Amniotic epithelial cell (primary cell): ENCODE data around the gene HSPA1A.
"Not testable (repeated sequence)": the region's sequence is repeated elsewhere in the genome, so short reads cannot be mapped to it uniquely, and the experiment has no call there.

Source experiments
- DNase-seq: peaks from one replicate; pipeline ENCODE4 v3.0.0-alpha.2; 2010; ENCODE audit warnings: low read depth

Gene HSPA1A

GRCh38 chr6:31781244-31782125, 33.9 kb upstream of the HSPA1A start:
- no peak for DNase-seq

- no peak for DNase-seq
Observed at GRCh38 chr6:31782126-31782855, 33.1 kb upstream of the HSPA1A start.

- DNase-seq = no peak
Observed at GRCh38 chr6:31784098-31784925, 31.0 kb upstream of the HSPA1A start.

GRCh38 chr6:31785475-31785874, 29.9 kb upstream of the HSPA1A start:
- no peak for DNase-seq

GRCh38 chr6:31791324-31792089, 23.8 kb upstream of the HSPA1A start:
- DNase-seq = no peak

- no peak for DNase-seq
Observed at GRCh38 chr6:31792090-31792374, 23.3 kb upstream of the HSPA1A start.

- peak; percentile 33 for DNase-seq
Observed at GRCh38 chr6:31792761-31793171, 22.6 kb upstream of the HSPA1A start.

GRCh38 chr6:31793927-31794245, 21.5 kb upstream of the HSPA1A start:
- DNase-seq = not testable (repeated sequence)

DNA sequence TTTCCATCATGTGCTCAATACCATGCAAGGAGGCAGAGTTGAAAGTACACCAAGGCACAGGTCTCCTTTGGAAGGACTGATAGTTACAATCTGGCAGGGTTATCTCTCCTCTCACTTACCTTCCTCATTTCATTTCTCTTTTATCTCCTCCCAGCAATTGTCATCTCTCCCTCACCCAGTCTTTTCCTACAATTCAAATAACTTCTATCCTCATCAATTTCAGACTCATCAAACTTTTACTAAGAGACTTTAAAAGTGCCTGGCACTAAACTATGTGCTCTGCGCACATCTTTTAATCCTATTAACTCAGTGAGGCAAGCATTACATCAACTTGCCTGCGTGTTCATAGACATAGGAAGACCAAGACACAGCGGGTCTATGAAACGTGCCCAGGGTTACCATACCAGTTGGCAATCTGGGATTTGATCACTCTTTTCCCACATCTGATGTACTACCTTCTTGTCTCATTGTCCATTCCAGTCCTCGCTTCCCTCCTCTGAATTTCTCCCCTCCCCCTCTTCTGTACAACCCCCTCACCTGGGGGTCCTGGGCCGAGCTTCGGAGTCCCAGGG, 21.0 kb upstream of the HSPA1A start:
- DNase-seq = peak; percentile 52

DNA sequence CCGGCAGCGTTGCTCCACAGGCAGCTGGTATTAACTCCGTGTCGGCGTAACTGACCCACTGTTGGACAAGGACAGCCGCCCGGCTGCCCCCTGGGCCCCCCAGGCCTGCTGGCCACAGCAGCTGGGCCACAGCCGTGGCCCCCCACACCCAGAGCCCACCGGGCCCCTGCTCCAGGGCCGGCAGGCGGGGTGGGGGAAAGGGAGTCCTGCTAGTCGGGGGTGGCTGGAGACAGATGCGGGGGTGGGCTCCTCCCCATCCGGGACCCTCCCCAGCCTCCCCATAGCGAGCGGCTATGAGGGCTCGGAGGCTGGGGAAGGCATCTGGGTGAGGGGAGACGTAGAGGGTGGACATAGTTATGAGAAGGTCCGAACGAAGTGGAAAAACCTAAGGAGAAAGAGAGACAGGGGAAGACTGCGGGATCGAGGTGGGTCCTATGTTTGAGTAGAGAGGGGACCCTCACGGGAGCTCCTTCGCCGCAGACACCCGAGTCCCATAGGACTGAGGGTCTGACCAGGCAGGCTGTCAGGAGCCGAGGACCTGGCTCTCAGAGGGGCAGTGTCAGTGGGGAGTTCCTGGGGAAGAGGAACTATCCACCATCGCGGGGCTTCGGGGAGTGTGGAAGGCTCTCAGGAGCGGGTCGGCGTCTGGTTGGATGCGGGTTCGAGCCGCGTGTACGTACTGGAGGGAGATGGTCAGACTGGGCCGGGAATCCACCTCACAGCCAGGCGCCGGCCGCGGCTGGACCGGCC, 20.3 kb upstream of the HSPA1A start:
- no peak for DNase-seq

DNA sequence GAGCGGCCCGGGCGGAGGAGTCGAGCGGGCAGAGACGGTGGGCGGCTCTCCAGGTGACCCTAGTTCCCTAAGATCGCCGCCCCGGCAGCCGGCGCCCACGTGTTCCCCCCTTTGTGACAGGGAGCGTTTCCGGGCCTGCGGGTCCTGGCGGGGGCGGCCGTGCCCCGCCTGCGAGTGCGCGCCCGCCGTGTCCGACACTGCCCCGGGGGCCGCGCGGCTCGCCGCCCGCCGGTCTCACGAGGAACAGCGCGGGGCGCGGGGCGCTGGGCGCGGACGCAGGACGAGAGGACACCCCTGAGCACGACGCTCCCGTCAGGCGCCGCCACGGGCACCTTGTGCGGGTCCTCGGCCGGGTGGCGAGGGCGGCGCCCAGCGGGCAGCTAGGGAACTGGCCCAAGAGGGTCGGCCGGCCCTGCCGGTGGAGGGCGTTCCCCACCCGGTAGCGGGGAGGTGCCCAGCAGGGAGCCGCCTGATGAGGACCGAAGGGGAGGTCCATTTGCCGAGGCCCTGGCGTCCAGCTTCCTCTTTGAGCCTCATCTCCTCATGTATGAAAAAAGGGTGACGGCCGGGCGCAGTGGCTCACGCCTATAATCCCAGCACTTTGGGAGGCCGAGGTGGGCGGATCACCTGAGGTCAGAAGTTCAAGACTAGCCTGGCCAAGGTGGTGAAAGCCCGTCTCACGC, 19.6 kb upstream of the HSPA1A start, which contains the start of gene VARS1:
VARS1 (minus strand) TSS at position 137 of the 683 bp plus-strand sequence. CDS start 535 bp downstream, outside the sequence.
- peak; percentile 87 for DNase-seq

GRCh38 chr6:31796993-31797385, 18.4 kb upstream of the HSPA1A start:
- no peak for DNase-seq

DNA sequence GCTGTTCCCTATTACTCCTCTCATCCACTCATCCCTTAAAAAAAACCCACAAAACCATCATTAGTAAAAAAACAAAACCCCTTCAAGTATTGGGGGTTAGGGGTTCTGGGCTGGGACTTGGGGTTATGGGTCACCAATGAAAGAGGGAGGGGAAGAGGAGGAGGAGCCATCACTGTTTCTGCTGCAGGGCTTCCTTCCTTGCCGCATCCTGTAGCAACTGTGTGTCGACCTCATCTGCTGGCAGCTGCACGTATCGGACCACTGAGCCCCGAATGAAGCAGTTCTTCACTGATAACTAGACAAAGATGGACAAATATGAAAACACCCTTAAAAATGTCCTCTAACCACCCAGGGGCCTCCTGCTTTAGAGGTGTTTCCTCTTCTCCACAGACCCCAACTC, 17.8 kb upstream of the HSPA1A start:
- no peak for DNase-seq

DNA sequence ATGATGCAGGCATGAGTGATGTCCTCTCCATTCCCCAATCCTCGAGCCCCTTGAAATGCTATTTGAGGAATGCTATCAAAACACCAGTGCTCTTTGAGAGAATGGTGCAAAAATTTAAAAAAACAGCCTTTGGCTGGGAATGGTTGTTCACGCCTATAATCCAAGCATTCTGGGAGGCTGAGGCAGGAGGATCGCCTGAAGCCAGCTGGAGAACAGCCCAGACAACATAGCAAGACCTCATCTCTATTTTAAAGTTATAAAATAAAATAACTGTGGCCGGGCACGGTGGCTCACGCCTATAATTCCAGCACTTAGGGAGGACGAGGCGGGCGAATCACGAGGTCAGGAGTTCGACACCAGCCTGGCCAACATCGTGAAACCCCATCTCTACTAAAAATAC, 15.6 kb upstream of the HSPA1A start:
- no peak for DNase-seq

DNA sequence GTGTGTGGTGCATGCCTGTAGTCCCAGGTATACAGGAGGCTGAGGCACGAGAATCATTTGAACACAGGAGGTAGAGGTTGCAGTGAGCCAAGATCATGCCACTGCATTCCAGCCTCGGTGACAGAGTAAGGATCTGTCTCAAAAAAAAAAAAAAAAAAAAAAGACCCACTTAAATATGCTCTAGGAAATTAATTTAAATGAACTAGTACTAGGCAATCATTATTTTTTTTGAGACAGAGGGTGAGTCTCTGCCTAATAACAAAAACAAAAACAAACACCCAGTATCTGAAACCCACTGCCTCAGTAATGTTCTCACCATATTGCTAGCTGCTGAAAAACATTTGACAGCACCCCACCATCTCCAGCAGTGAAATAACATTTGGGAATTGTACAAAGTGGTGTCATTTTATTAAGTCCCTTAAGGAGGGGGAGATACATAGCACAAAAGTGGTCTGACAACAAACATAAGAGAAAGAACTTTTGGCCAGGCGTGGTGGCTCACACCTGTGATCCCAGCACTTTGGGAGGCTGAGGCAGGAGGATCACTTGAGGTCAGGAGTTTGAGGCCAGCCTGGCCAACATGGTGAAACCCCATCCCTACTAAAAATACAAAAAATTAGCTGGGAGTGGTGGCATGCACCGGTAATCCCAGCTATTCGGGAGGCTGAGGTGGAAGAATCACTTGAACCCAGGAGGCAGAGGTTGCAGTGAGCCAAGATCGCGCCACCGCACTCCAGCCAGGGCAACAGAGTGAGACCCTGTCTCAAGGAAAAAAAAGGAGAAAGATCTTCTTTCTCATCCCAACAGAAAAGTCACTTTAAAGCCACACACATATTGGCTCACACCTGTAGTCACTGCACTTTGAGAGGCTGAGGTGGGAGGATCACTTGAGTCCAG, 14.1 kb upstream of the HSPA1A start:
- DNase-seq = not testable (repeated sequence)

DNA sequence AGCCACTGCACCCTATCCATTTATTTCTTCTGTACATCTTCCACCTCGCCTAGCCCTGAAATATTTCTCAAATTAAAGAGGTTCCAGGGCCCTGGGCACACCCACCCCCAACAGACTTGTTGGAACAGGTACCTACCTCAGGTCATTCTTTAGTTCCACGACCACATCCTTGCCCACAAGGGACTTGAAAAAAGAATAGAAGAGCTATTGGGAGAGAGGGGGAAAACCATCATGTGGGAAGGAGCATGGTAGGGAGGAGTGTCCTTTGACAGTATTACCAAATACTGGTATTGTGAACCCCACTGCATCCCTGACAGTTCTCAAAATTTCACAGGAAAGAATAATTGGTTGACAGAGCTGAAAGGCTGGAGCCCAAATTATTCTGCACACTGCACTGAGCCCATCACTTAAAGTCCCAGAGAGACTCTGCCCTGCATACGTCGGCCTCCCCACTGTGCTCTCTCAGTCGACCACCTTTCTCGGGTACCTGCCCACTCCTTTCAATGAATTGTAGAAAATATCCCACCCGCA, 9.3 kb upstream of the HSPA1A start:
- DNase-seq = no peak

DNA sequence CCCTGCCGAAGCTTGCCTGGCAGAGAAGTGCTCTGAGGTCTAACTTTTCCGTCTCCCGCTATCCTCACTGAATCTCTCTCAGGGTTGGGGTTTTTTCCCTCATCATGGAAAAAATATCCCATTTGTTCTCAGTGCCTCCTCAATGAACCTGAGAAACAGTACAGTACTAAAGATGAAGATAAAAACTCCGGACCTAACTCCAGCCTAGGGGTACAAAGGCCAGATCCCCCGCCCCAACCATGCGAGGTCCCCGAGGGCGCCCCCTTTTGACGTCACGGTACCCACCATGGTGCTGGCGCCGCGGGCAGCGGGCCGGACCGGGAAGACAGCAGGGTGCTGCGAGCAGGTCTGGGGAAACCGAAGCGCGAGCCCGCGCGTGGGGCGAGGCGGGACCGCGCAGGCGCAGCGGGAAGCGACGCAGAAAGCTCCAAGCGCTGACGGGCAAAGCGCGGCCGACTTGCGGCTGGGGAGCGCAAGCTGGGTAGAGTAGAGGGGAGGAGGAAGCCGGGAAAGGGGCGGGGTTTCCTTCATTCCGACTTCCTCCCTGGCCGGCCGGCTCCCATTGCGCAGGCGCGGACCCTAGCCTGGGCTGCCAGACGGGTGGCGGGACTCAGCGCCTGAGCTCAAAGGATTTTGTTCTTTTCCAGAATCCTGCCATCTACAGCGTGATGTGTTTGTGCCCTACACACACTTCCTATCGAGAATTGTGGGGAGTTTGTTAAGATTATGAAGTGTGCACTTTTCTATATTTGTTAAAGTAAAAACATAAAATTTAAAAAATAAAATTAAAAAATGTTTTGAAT, 8.7 kb upstream of the HSPA1A start, which contains the start of gene LSM2:
LSM2 (minus strand) TSS at position 497 of the 803 bp plus-strand sequence; CDS start at position 288, 209 bp downstream.
- DNase-seq = peak; percentile 95

GRCh38 chr6:31808599-31808998, 6.7 kb upstream of the HSPA1A start:
- not testable (repeated sequence) for DNase-seq
